GM12873 (cell line): ENCODE data around the gene EP400.

Experiments
- CTCF ChIP-seq: IDR thresholded peaks from 2 replicates; pipeline ENCODE4 v1.5.1; 2012; ENCODE audit warnings: low read depth, mild to moderate bottlenecking, moderate library complexity, low read length, control low read depth; ENCODE audit not compliant: insufficient read depth; ENCODE audit errors: missing control alignments

Gene EP400

DNA sequence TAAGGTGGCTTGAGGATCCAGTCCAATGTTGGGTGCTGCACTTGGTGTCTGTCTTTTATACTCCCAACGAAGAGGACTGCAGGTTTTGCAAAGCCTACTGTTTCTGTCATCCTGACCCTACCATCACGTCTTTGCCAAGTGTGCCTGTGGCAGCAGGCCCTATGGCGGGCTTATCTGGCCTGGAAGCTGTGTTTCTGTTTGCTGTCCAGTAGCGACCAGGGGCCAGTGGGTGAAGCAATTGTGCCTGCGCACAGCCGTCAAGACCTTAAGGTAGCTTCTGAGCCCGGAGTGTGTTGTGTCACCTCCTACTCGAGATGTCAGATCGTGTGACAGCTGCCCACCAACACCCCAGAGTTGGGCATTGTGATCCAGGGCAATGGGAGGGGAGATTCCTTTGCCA is 131.7 kb downstream of the EP400 start:
- no peak for TF ChIP-seq CTCF

GRCh38 chr12:132083614-132083940 is 133.8 kb downstream of the EP400 start:
- no peak for TF ChIP-seq CTCF

- TF ChIP-seq CTCF = no peak
Measured at GRCh38 chr12:132083941-132084620, 134.3 kb downstream of the EP400 start.

- TF ChIP-seq CTCF = no peak
Measured at GRCh38 chr12:132084621-132085290, 135.0 kb downstream of the EP400 start.

- TF ChIP-seq CTCF = no peak
Measured at GRCh38 chr12:132085291-132085635, 135.5 kb downstream of the EP400 start.

- no peak for TF ChIP-seq CTCF
Measured at GRCh38 chr12:132089407-132089910, 139.7 kb downstream of the EP400 start.

DNA sequence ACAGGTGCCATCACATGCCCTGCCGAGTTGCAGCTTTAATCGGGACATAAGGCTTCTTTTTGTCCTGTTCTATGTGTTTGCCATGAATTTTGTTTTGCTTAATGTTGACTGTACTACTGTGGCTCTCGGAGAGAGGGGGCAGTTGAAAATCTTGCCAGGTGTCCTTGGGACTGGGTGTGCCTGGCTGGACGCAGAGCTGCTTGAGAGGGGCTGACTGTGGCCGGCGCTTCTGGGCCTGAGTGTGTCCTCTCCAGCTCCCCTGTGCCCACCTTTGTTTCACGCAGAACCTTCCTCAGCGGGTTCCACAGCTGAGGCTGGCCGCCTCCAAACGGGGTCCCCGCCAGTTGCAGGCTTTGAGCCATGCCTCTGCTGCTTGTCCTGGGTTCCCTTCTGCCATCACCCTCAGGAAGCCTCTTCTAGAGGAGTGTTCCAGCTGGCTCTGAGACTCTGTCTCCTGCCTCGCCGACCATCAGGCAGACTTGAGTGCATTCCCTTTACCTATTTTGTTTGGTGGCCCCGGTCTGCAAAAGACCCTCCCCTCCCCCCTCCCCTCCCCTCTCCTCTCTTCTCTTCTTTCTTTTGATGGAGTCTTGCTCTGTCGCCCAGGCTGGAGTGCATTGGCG is 144.6 kb downstream of the EP400 start:
- no peak for TF ChIP-seq CTCF
